Small intestine (tissue), 7 donors: ENCODE data around the gene ACSF2. TPM values are rescaled to one million over a fixed set of nuclear protein-coding genes. Genes with fewer than 3 reads are reported as not detected.

Experiments
- DNase-seq, 2 donors: peaks; one replicate each; pipeline versions ENCODE4 v3.0.0 to v3.0.0-alpha.2; 2013
- FAIRE-seq: peaks from 2 replicates; lab custom pipeline; 2012; peaks lifted over from hg19 to GRCh38; lab: Jason Lieb, UNC
- H3K27ac ChIP-seq, 3 donors: one replicate each; pipeline ENCODE4 v1.5.1; 2013; ENCODE audit warnings: low read length in 2 of 3, mild to moderate bottlenecking in 2 of 3, control low read depth in 1 of 3, inconsistent platforms in 1 of 3, low read depth in 1 of 3, moderate library complexity in 1 of 3
- H3K27me3 ChIP-seq, 3 donors: one replicate each; pipeline ENCODE4 v1.6.1; 2013; ENCODE audit warnings: low read length in 3 of 3, inconsistent platforms in 1 of 3; ENCODE audit not compliant: control insufficient read depth in 3 of 3, insufficient read depth in 3 of 3
- H3K36me3 ChIP-seq, 3 donors: one replicate each; pipeline ENCODE4 v1.6.1; 2013; ENCODE audit warnings: low read length in 3 of 3, inconsistent platforms in 1 of 3, low read depth in 1 of 3, mild to moderate bottlenecking in 1 of 3, moderate library complexity in 1 of 3; ENCODE audit not compliant: control insufficient read depth in 3 of 3, insufficient read depth in 2 of 3
- H3K4me1 ChIP-seq, 3 donors: one replicate each; pipeline ENCODE4 v1.6.1; 2013; ENCODE audit warnings: low read length in 2 of 3, inconsistent platforms in 1 of 3, low read depth in 1 of 3, mild to moderate bottlenecking in 1 of 3, moderate library complexity in 1 of 3; ENCODE audit not compliant: control insufficient read depth in 3 of 3, insufficient read depth in 2 of 3
- H3K4me3 ChIP-seq, 3 donors: one replicate each; pipeline ENCODE4 v1.5.1; 2013; ENCODE audit warnings: low read length in 3 of 3, control low read depth in 1 of 3, inconsistent platforms in 1 of 3, low read depth in 1 of 3, mild to moderate bottlenecking in 1 of 3, moderate library complexity in 1 of 3
- H3K9me3 ChIP-seq, 2 donors: one replicate each; pipeline ENCODE4 v1.6.1; 2013; ENCODE audit warnings: low read depth in 1 of 2, low read length in 1 of 2; ENCODE audit not compliant: control insufficient read depth in 2 of 2, insufficient read depth in 1 of 2
- WGBS, 3 donors: extraction: QIAGEN DNeasy Blood & Tissue Kit; methylation state at CpG; one replicate each; pipeline ENCODE4 v1.1.7; 2013; 5-methylcytosine and 5-hydroxymethylcytosine counted together
- polyA plus RNA-seq, 4 donors: library from polyadenylated mRNA; stranded (reverse) in 3 of 4; unstranded in 1 of 4; fragments of 200-250 nt in 3 of 4; fragments of 120-200 nt in 1 of 4; gene quantifications; one replicate each; pipeline versions ENCODE4 v1.2.1 to v1.2.3, GENCODE V29; 2013
- donor health status: healthy with polysubstance abuse.
- donor health status: control.
- donor health status: control.
- donor health status: Bipolar disorder and iron deficiency.
- donor health status: healthy.

Gene ACSF2
- polyA plus RNA-seq, 4 donors, result 13.5 to 259 (median 117) TPM

DNA sequence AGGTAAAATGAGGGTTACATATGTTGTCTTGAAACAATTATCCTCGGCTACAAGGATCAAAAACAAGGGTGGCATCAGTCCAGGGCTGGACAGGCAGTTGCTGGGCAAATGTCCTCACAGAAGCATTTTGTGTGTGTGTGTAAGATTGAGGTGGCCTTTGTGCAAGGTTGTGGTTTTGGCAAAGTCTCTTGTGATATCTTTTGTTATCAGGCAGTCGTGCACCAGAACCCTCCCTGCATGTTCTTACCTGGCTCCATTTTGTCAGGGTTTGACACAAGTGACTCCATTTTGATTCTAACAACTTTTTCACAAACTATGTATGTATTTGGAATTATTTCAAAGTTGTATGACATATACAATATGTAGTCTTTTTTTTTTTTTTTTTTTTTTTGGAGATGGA lies 22.6 kb downstream of the ACSF2 start:
- no peaks in the 10 kb centered on the region for H3K9me3 ChIP-seq

GRCh38 chr17:50451943-50452629 lies 26.1 kb downstream of the ACSF2 start:
- Histone ChIP-seq H3K4me3 (no peak overlapping the region), H3K4me1 (peaks cover 0 to 11% (median 0%) of the 10 kb centered on the region in 3 donors), H3K27ac (no peak overlapping the region), H3K27me3 (no peaks in the 10 kb centered on the region), H3K36me3 (peaks cover 0 to 18% (median 0%) of the 10 kb centered on the region in 3 donors), H3K9me3 (no peaks in the 10 kb centered on the region)
- no peak for DNase-seq
- no peak for FAIRE-seq
- WGBS, 3 donors, result 20 to 63% (median 43%) methylated on average over 7 of the region's 7 CpGs

More for the DNA sequence above, 22.6 kb downstream of the ACSF2 start:
- DNase-seq (no peak), FAIRE-seq (no peak)
- H3K4me1 ChIP-seq, result peaks cover 0 to 14% (median 0%) of the 10 kb centered on the region in 3 donors
- H3K36me3 ChIP-seq, result peaks cover 0 to 3% (median 0%) of the 10 kb centered on the region in 3 donors
- no peaks in the 10 kb centered on the region for H3K27me3 ChIP-seq
- H3K27ac ChIP-seq, result no peak overlapping the region
- WGBS, 3 donors, result 47 to 81% (median 48%) methylated on average over 2 of the region's 2 CpGs
- H3K4me3 ChIP-seq, result no peak overlapping the region

DNA sequence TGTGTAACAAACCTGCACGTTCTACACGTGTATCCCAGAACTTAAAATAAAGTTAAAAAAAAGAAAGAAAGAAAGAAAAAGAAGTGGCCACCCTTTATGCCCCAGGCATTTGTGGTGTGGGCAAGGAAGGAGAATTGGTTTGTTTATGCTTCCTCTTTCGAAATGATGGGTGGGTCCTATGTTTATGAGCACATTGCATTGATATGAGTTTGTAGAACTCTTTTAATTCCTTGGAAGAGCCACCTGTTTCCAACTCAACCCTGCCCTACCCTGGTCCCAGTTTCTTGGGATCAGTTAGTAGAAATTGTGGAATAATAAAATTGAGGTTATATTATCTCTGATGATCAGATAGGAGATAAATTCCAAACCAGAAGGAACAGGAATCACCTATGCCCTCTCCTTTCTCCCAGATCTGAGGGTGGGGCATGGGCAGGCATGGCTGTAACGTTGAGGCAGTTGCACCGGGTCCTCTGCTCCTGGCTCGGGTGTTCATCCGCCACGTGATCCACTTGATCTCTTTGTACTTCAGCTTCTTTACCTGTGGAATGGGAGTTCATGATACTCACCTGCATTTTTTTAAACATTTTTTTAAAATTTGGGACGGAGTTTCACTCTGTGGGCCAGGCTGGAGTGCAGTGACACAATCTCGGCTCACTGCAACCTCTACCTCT lies 26.7 kb downstream of the ACSF2 start:
- H3K27me3 ChIP-seq, result no peaks in the 10 kb centered on the region
- no peak overlapping the region for H3K4me3 ChIP-seq
- peak; percentile 50 to 67 for DNase-seq
- peak overlapping the region in 2 of 3 donors; percentile 12 to 21 for H3K27ac ChIP-seq
- FAIRE-seq, result no peak
- peaks cover 0 to 10% (median 0%) of the 10 kb centered on the region in 3 donors for H3K4me1 ChIP-seq
- 22 to 63% (median 40%) methylated on average over 10 of the region's 10 CpGs for WGBS, 3 donors
- H3K9me3 ChIP-seq, result no peaks in the 10 kb centered on the region
- H3K36me3 ChIP-seq, result peaks cover 0 to 20% (median 0%) of the 10 kb centered on the region in 3 donors

- DNase-seq (no peak), FAIRE-seq (no peak)
- no peak overlapping the region for H3K4me3 ChIP-seq
- H3K36me3 ChIP-seq, result peaks cover 0 to 20% (median 0%) of the 10 kb centered on the region in 3 donors
- no peaks in the 10 kb centered on the region for H3K27me3 ChIP-seq
- peaks cover 0 to 15% (median 7%) of the 10 kb centered on the region in 3 donors for H3K4me1 ChIP-seq
- no peaks in the 10 kb centered on the region for H3K9me3 ChIP-seq
- 82 to 97% (median 91%) methylated on average over 3 of the region's 3 CpGs for WGBS, 3 donors
- no peak overlapping the region for H3K27ac ChIP-seq
Observed at GRCh38 chr17:50453901-50454300, 27.9 kb downstream of the ACSF2 start.

DNA sequence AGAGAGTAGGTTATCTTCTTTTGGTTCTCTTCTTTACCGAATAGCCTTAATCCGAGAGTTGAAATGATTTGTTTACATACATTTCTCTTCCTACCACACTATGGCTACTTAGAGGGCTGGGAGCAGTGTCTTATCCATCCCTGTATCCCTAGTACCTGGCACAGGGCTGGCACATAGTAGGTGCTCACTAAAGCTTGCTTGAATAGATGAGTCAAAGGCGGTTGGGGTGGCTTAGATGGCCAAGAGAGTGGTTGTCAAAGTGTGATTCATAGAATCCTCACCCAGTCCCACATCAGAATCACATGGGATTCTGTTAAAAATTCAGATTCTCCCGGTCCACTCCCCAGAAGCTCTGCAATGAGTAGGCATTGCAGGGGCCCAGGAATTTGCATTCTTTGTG lies 31.6 kb downstream of the ACSF2 start:
- no peaks in the 10 kb centered on the region for H3K27me3 ChIP-seq
- no peak overlapping the region for H3K27ac ChIP-seq
- H3K9me3 ChIP-seq, result no peaks in the 10 kb centered on the region
- H3K36me3 ChIP-seq, result peaks cover 0 to 48% (median 0%) of the 10 kb centered on the region in 3 donors
- FAIRE-seq, result no peak
- 98 to 100% (median 99%) methylated on average over 4 of the region's 4 CpGs for WGBS, 3 donors
- no peak for DNase-seq
- H3K4me3 ChIP-seq, result no peak overlapping the region
- H3K4me1 ChIP-seq, result peaks cover 0 to 23% (median 8%) of the 10 kb centered on the region in 3 donors

DNA sequence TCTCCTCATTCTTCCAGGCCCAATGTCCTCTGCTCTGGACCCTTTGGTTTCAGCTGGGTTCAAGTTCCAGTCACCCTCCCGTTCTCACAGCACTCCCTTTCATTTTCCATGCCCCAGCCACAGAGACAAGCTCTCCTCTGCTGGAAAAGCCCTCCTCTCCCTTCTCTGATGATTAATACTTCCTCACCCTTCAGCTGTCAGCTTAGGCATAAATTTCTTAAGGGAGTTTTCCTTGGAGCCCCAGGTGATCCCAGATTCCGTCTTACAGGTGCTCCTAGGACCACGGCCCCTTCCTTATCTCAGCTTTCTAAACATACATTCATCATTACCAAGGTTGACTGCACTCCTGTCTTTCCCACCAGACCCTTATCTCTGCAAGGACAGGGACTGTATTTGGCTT lies 32.3 kb downstream of the ACSF2 start:
- FAIRE-seq (no peak), DNase-seq (no peak)
- Histone ChIP-seq H3K27me3 (no peaks in the 10 kb centered on the region), H3K4me1 (peaks cover 0 to 20% (median 8%) of the 10 kb centered on the region in 3 donors), H3K4me3 (no peak overlapping the region), H3K9me3 (no peaks in the 10 kb centered on the region), H3K36me3 (peaks cover 0 to 54% (median 5%) of the 10 kb centered on the region in 3 donors), H3K27ac (peak overlapping the region in 1 of 3 donors; percentile 49)
- WGBS, 3 donors, result 24 to 50% (median 35%) methylated on average over 3 of the region's 3 CpGs

DNA sequence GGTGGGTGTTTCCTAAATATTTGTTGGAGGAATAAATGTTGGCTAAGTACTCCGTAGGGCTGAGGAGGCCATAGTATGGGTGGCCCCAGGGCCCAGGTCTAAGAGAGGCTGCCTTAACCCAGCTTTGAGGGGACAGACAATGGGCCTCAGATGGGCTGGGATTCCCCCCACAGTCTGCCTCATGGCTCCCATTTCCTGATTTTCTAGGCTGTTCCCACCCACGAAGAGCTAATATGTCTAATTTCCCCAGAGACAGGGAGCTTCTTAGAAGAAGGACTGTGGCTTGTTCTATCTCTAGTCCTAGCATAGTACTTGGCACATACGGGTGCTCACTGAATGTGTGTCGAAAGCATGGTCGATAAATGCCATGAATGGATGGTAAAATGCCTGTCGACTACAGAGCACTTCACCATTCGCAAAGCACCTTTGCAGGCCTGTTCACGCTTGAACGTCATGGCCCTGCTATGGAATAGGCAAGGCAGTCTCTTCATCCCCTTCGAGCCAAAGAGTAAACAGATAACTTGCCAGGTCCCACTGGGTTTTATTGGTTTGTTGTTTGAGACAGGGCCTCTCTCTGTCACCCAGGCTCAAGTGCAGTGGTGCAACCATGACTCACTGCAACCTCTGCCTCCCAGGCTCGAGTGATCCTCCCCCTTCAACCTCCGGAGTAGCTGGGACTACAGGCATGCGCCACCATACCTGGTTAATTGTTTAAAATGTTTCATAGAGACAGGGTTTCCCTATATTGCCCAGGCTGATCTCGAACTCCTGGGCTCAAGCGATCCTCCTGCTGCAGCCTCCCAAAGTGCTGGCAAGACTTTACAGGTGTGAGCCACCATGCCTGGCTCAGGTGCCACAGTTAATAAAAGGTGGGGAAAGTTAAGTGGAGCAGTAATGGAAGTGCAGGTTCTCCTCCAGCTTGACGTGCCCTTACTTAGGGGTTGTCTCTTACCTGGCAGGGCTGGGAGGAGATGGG lies 33.0 kb downstream of the ACSF2 start:
- H3K4me3 ChIP-seq, result no peak overlapping the region
- FAIRE-seq (no peak), DNase-seq (peak; percentile 66 to 79)
- H3K27me3 ChIP-seq, result no peaks in the 10 kb centered on the region
- H3K9me3 ChIP-seq, result no peaks in the 10 kb centered on the region
- H3K36me3 ChIP-seq, result peaks cover 0 to 59% (median 5%) of the 10 kb centered on the region in 3 donors
- 66 to 77% (median 70%) methylated on average over 16 of the region's 16 CpGs for WGBS, 3 donors
- H3K27ac ChIP-seq, result peak overlapping the region in 1 of 3 donors; percentile 49
- H3K4me1 ChIP-seq, result peaks cover 0 to 20% (median 8%) of the 10 kb centered on the region in 3 donors

DNA sequence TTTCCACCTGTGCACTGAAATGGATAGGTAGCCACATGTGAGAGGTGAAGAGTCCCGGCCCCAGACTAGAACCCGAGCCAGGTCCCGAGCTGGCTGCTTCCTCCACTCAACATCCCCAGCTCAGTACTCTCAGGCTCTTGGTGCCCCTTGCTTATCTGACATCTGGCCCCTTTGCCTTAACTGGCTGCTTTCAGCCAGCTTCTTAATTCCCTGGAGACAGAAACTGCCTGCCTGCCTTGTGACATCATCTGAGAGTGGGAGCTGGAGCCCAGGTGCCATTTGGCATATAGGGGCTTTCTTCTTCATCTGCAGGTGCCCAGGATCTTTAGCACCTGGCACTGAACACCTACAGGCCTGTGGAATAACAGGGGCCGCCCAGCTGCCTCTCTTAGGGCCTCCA lies 33.7 kb downstream of the ACSF2 start:
- H3K36me3 ChIP-seq, result peaks cover 0 to 67% (median 5%) of the 10 kb centered on the region in 3 donors
- H3K27me3 ChIP-seq, result no peaks in the 10 kb centered on the region
- 89 to 100% (median 92%) methylated on average over 2 to 4 of the region's 4 CpGs for WGBS, 3 donors
- H3K4me3 ChIP-seq, result no peak overlapping the region
- DNase-seq, result no peak
- H3K4me1 ChIP-seq, result peaks cover 0 to 20% (median 8%) of the 10 kb centered on the region in 3 donors
- no peaks in the 10 kb centered on the region for H3K9me3 ChIP-seq
- H3K27ac ChIP-seq, result peak overlapping the region in 1 of 3 donors; percentile 9
- no peak for FAIRE-seq
